CD4-positive, alpha-beta T cell treated with Interleukin-15 for 1 hour (primary cell): ENCODE data around the gene HDHD5.
"Not testable (repeated sequence)": the region's sequence is repeated elsewhere in the genome, so short reads cannot be mapped to it uniquely, and the experiment has no call there.

Source experiments
- DNase-seq: peaks from one replicate; pipeline ENCODE4 v3.0.0-alpha.2; 2020

HDHD5 gene

DNA sequence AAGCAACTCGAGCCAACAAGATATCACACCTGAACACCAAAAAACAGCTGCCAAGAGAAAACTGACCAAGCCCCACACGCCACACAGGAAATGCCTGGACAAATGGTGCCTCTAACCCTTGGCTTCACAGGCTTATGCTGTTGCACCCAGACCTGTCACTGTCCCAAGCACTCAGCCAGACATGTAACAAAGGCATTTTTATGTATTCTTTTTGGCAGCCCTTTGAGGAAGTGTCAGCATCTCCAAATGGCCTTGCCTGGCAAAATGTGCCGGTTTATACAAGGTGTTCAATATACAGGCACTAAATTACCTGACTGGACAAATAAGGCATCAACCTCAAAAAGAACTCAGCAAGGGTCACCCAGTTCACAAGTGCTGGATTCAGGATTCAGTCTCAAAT is 6.1 kb downstream of the HDHD5 start:
- no peak for DNase-seq

DNA sequence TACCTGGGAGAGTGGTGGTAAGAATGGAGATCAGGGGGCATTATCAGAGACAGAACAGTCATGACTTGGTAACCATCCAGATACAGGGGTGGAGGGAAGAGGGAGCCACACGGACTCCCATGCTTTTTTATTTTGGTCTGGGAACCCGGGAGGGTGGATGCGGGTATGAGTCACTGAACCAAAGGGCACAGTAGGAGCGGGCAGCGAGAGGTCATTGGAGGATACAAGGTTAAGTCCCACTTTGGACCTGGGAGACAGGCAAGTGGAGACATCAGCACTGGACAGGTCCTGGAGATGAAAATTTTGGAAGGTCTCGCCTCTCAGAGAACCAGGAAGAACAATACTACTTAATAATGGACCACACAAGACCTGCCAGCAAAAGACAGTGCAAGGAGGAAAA is 6.7 kb downstream of the HDHD5 start:
- no peak for DNase-seq

DNA sequence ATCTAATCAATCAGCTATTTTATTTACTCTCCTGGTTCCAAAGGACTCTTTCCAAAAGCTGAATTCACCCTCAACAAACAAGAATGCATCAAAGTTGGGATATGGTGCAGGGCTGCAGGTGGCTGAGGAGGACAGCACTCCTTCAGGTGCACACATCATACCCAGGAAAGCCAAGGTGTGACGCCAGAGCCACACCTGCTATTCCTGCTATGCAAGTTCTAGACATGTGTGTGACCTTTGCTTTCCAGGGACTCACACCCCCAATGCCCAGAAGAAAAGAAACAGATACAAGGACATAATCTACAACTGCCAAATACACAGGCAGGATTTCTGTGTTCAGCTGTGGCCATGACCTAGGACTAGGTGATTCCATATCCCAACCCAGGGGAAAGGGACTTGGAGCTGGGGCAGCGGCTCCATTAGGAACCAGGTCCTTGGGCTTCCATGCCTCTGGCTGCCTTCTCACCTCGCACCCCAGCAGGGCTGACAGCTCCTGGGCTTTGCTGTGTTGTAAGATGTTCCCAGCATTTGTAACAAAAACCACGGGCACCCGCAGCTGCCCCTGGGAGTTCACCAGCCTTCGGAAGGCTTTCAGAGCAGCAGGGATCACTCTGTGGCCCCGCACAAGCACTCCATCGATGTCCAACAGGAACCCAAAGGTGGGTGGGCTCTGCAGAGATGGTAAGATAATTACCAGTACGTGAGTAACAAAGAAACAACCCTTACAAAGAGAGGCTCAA is 9.8 kb downstream of the HDHD5 start:
- DNase-seq = no peak

DNA sequence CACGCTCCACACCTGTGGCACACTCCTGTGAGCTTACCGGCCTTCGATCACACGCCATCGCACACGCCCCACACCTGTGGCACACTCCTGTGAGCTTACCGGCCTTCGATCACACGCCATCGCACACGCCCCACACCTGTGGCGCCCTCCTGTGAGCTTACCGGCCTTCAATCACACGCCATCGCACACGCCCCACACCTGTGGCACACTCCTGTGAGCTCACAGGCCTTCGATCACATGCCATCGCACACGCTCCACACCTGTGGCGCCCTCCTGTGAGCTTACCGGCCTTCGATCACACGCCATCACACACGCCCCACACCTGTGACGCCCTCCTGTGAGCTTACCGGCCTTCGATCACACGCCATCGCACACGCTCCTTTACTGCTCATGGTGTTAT is 11.6 kb downstream of the HDHD5 start:
- not testable (repeated sequence) for DNase-seq

DNA sequence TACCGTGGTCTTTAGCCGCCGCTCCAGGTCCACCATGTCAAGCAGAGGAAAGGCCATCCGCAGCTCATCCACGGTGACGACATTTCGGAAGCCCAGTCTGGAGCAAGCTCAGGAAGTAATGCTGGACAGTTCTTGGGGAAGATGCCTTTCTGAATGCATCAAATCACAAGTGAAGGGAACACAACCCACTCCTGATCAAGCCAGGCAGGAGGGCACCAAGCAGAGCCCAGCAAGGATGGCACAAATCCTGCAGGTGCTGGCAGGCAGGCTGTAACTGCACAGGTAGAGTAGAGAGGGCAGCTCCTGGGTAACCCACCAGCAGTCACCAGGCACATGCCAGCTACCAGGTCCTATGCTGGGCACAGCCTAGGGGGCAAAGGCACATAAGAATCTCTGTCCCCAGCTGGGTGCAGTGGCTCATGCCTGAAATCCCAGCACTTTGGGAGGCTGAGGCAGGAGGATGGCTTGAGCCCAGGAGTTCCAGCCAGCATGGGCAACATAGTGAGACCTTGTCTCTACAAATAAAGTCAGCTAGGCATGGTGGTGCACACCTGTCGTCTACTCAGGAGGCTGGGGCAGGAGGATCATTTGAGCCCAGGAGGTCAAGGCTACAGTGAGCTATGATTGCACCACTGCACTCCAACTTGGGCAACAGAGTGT is 13.9 kb downstream of the HDHD5 start:
- DNase-seq = no peak

DNA sequence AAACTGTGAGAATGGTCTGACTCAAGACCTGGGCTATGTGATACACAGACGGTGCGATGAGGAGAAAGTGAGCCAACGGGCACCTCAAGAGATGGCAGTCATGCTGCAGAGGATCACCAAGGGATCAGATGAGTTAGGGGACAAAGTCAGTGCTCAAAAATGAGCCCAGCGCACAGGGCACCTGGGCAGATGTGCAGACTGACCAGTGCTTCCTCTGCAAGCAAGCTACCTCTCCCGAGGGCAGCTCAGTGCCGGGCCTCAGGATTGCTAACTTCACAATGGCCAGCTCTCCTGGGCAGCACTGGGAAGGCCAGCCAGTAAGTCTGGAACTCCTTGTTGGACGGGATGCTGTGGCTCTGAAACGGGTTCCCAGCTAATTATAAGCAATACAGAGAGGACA is 15.3 kb downstream of the HDHD5 start:
- DNase-seq = no peak

DNA sequence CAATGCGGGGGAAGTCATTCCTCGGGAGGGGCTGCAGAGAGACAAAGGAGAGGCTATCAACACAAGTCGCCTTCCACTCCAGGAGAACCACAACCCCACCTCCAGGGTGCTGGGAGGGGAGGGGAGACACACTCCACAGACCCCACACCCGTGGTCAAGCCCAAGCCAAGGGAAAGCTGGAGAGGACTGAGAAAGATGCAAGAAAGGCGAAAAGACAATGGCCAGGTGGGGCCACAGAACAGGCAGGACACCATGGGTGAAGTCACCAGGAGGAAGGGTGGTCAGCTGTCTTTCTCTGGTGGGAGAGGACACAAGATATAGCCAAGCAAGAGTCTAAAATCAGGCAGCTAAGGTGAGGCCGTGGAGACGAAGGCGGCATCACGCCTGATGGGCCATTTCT is 16.0 kb downstream of the HDHD5 start:
- no peak for DNase-seq

DNA sequence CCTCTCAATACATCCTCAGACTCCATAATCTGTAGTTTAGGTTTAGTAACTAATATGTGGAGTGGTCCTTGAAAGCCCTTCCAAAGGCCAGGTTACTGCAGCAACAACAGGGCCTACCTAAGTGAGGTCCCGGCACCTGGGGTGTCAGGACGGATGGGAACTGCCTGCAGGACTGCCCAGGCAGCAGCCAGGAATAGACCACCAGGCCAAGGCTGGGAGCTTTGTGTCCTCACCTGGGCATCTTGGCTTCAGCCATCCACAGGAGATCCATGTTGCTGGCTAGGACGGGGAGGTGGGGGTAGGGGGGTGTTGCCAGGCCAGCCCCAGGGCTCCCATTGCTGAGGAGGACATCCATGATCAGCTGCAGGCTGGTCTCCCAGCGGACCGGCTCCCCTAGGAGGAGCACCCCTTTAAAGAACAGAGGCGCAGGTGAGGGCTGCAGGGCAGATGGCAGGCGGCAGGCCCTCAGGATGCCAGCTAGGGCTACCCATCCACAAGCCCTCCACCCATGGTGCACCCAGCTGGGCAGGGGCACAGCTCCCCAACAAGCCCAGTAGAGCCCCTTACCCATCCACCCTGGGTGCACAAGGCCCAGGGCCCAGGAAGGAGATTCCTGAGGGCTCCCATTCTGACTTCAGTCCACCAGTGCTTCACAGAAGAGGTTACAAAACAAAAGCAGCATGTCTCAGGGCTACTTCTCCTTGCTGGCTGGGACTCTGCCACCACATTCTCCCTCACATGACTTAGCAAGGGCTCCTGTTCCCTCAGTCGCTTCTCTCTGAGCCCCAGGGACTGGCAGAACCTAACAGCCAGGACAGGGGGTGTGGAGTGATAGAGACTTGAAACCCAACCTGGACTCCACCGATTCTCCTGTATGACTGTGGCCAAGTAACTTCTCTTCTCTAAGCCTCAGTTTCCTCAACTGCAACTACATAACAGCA is 18.0 kb downstream of the HDHD5 start:
- no peak for DNase-seq

DNA sequence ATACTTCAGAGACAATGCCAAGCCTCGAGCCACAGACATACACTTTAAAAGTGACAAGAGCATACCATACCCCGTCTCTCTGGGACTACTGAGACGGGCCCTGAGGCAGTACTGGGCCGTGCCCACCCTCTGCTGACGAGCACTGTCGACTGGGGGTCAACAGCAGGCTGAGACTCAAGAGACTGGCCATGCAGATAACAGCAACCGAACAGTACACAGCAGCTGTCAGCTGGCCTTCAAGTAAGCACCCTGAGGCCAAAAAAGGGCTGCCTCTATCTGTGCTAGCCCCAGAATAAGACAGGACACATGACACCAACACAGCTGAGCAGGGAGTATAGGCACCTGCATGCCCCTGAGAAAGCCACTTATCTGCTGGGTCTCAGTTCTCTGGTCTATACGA is 19.1 kb downstream of the HDHD5 start:
- no peak for DNase-seq

DNA sequence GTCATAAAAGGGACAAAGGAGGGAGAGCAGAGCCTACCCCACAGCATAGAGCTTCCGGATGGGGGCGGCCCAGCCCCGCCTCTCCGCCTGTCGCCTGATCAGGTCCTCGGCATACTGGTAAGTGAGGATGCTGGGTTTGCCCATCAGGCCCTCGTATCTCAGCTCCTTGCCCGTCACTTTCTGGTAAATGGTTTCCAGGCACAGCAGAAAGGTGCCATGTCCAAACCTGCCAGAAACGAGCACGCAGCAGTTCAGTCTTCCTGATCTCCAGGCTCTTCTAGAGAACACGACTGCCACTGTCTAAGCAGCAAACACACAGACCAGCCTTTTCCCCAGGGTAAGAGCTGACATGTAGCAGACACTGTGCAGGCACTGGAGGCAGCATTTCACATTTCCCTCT is 20.6 kb downstream of the HDHD5 start:
- DNase-seq = no peak

DNA sequence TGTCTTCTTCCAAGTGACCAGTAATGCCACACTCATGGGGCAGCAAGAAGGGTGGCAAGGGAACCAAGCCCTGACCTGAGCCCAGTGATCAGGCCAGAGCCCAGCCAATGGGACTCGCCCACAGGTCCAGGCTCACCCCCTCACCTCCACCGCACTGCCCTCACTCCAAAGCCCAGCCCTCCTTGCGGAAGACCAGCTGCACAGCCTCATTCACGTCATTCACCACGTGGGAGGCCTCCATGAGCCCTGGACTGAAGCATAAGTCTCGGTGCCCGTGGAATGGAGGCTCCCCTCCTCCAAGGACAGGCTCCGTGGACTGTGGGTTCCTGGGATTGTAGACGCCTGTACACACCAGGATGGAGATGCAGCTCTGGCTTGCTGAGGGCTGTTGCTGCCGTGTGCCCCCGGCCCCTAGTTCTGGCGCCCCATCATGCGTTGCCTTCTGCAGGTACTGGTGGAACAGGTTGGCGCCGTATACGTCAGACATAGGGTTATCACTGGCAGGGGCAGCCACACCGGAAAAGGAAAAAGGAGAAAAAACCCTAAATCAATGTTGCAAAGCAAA is 21.1 kb downstream of the HDHD5 start:
- no peak for DNase-seq

DNA sequence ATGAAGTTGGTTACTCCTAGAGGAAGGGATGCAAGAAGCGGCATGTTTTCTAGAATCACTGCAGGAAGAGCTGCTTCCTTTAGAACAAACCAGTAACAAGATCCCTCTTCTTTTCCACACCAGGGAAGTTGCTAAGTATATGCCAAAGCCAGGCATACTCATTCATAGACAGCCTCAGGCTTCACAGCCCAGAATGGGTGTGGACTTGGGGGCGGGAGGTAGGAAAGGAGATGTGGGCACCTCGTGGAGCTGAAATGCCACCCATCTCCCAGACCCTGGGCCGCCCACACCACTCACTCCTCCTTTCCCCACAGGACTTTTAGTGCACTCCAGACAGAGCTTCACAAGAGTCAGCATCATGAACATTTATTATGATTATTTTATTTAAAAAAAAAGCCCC is 21.9 kb downstream of the HDHD5 start:
- DNase-seq = no peak

DNA sequence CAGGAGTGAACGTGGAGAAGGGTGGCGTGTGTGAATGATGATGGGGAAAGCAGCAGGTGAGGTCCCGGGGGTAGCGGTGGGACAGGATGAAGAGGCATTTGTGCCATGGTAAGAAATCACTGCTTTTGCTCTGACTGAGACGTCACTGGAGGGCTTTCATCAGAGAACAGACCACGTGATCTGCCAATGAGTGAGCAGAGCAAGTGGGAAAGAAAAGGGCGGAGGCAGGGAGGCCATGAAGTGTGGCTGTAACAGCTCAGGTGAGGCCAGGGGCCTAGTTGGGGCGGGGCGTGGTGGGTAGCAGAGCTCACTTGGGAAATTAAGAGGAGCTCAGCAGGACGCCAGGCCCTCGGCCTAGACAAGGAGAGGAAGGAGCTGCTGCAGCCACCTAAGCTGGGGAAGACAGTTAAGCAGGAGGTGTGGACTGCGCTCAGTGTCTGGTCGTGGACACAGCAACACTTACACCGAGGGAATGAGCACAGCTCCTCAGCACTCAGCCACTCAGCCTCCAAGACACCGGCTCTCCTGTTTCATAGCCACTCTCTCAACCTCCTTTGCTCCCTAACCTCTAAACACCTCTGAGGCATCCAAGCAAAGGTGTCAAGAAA is 23.8 kb downstream of the HDHD5 start:
- no peak for DNase-seq

DNA sequence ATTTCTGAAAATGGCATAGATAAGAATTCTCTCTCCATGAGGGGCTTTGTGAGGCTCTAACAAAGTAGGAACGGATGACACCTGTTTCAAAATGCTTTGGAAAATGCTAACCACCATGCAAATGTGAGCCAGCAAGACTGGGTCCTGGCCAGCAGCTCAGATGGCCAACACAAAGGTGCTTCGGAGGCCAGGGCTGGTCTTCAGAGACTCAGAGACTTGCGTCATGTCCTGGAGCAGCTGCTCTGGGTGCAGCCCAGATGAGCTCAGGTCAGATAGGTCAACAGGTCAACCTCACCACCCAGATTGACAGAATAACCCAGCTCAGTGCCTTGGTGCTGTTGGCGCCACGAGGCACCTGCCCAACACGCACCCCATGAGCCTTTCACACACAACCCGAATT is 25.9 kb downstream of the HDHD5 start:
- DNase-seq = no peak

DNA sequence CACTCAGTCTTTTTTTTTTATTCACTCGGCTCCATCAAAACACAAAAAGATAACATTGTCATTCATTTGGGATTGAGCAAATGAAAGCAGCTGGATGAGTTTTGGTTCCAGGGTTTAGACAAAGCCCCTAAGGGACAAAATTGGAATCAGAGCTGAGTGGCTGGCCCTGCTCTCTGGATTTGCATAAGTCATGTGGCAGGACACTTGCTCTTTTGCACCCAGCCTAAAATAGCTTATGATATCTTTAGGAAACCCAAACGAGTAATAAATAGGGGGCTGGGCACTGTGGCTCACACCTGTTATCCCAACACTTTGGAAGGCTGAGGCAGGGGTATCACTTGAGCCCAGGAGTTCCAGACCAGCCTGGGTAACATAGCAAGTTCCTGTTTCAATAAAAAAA is 27.0 kb downstream of the HDHD5 start:
- no peak for DNase-seq

DNA sequence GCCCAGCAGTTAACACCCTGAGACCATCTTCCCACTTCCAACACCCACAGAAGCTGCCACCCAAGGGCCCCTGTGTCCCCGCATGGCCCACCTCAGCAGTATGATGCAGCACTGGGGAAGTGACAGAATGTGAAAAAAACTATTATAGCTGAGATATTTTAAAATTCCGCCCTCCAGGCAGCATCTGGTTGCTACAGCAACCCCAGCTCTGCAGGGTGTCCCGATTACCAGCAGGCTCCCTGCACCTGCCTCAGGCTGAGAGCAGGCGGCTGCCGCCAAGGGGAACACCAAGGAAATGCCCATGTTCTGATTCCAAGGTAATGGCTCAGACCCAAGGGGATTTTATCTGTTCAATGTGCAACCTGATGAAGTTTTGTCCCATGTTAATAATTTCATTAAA is 27.4 kb downstream of the HDHD5 start:
- no peak for DNase-seq

DNA sequence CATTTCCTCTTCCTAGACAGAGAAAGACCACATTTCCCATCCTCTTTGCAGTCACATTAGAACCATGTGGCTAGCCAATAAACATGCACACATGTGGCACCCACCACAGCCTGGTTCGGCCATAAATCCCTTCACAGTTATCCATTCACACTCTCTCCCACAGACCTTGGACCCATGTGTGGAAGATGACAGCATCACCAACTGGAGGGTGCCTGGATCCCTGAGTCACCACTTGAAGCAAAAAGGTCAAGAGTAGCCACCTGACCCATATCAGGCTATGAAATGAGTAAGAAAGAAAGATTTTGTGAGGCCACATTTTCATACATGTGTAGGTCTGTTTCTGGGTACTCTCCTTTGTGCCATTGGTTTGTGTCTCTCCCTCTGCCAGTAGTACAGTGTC is 28.9 kb downstream of the HDHD5 start:
- no peak for DNase-seq

DNA sequence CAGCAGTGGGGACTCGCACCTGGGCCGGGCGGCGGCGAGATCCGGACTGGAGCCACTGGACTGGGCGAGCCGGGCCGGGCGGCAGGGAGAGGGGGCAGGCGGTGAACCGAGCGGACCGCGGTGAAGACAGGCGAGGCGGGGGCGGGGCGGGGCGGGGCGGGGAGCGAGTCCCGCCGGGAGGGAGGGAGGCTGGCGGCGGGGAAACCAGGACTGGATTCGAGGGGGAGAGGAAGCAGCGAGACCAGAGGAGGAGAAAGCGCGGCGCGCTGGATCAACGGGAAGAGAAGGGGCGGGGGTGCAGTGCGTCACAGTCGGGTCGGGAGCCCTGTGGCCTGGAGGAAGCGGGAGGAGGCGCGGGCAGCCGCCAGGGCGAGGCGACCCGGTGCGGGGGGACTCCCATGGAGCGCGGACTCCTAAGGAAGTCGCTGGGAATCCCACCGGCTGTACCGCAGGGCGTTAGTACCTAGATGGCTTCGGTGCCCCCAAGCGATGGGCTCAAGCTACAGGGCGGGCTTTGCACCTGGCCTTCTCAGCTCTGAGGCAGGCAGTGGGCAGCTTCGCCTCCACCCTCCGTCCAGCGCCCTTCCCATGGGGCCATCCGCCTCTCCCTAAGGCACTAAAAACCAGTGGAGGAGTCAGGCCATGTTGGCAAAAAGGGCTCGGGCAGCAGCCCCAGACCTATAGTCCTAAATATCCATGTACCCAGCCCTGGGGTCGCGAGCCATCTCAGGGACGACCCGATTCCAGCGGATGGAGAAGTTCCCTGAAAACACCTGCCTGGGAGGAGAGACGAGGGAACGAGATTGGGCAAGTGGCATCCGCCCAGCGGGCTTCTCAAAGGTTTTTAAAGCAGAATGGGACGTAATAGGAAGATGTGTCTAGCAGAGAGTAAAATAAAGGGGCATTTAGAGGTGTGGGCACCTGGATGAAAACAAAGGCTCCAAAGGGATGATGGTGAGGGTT is 37.6 kb downstream of the HDHD5 start, which contains the start of gene TMEM121B:
TMEM121B (minus strand) TSS at position 128 of the 963 bp plus-strand sequence. CDS start 233 bp downstream, outside the sequence.
- peak; percentile 50 for DNase-seq

DNA sequence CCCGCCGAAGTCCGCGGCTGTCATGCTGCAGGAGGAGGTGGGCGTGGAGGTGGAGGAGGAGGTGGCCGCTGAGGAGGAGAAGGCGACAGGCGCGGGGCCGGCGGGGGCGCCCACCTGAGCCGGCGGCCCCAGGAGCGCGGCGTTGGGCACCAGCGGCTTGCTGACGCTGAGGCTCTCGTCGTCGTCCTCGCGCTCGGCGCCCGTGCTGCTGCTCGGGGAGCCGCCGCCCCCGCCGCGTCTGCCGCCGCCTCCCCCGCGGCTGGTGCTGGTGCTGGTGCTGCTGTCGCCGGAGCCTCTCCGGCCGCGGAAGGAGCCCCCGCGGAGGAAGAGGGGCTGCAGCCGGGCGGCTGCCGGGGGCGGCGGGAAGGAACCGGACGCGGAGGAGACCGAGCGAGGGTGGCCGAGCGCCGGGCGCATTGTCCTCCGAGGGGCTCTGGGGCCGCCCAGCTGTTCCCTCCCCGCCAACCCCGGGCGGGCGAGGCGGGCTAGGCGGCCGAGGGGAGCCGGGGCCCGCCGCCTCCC is 38.3 kb downstream of the HDHD5 start:
- DNase-seq = no peak

DNA sequence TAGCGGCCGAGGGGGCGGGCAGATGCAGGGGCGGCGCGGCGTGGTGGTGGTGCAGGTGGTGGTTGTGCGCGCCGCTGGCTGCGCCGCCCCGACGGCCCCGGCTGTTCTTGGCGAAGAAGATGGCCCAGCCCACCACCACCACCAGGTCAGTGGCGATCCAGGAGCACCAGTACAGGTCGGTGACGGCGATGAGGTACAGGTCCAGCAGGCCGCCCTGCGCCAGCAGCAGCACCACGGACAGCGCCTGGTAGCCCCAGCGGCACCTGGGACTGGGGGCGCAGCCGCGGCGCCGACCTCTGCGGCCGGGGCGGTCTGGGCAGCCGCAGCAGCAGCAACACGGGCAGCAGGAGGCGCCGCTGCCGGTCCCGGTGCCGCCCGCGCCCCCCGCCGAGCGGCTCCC is 38.8 kb downstream of the HDHD5 start:
- peak; percentile 59 for DNase-seq

DNA sequence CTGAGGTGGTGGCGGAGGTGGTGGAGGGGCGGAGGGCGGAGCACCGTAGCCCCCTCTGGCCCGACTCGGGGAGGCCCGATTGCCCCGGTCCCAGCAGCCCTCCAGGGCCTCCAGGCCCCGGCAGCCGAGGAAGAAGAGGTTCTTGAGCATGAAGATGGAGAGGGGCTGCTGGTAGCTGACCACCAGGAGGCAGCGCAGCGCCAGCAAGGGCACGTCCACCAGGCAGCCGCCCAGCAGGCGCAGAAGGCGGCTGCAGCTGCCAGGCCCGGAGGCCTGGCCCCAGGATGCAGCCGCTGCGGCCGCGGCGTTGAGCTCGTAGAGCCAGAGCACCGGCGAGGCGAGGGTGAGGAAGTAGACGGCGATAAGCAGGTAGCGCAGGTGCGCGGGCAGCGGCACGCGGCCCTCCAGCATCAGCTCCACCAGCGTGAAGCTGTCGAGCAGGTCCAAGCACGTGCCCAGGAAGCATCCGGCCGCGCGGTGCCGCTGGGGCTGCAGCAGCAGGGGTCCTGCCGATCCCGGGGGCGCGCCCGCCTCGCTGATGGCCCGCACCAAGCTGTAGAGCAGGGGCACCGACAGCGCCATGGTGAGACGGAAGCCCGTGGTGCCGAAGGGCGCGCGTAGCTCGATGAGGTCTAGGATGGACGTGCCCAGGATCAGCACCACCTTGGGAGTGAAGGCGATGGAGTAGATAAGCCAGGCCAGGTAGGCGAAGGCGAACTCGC is 39.4 kb downstream of the HDHD5 start:
- DNase-seq = no peak
